Effector CD8-positive, alpha-beta T cell (primary cell): ENCODE results near the gene PRR23E.

Experiments used
- DNase-seq: peaks from one replicate; lab custom pipeline; 2025; lab: John Stamatoyannopoulos, UW

The PRR23E gene

GRCh38 chr3:127184870-127185216, 8.1 kb upstream of the PRR23E start:
- no peak for DNase-seq

GRCh38 chr3:127185268-127185667, 7.7 kb upstream of the PRR23E start:
- DNase-seq = no peak

- no peak for DNase-seq
Measured at GRCh38 chr3:127185962-127186674, 6.8 kb upstream of the PRR23E start.

- DNase-seq = no peak
Measured at GRCh38 chr3:127187316-127187715, 5.6 kb upstream of the PRR23E start.

GRCh38 chr3:127193341-127193740, 410 bp downstream of the PRR23E start:
- no peak for DNase-seq

GRCh38 chr3:127193775-127194174, 844 bp downstream of the PRR23E start:
- no peak for DNase-seq

- no peak for DNase-seq
Measured at GRCh38 chr3:127194601-127195187, 1.8 kb downstream of the PRR23E start.

- no peak for DNase-seq
Measured at GRCh38 chr3:127195417-127195816, 2.5 kb downstream of the PRR23E start.

GRCh38 chr3:127196002-127196401, 3.1 kb downstream of the PRR23E start:
- no peak for DNase-seq

GRCh38 chr3:127196466-127197299, 3.8 kb downstream of the PRR23E start:
- no peak for DNase-seq

- no peak for DNase-seq
Measured at GRCh38 chr3:127197300-127198189, 4.6 kb downstream of the PRR23E start.

- no peak for DNase-seq
Measured at GRCh38 chr3:127200086-127200691, 7.3 kb downstream of the PRR23E start.

- no peak for DNase-seq
Measured at GRCh38 chr3:127203024-127203423, 10.1 kb downstream of the PRR23E start.

- DNase-seq = no peak
Measured at GRCh38 chr3:127204841-127205582, 12.1 kb downstream of the PRR23E start.

- DNase-seq = no peak
Measured at GRCh38 chr3:127206154-127206553, 13.2 kb downstream of the PRR23E start.

- DNase-seq = no peak
Measured at GRCh38 chr3:127206611-127207516, 13.9 kb downstream of the PRR23E start.

- DNase-seq = no peak
Measured at GRCh38 chr3:127207727-127208482, 15.0 kb downstream of the PRR23E start.

- no peak for DNase-seq
Measured at GRCh38 chr3:127208483-127209100, 15.7 kb downstream of the PRR23E start.
